ENCODE measurements around the gene ARHGEF4. TPM values are rescaled to one million over a fixed set of nuclear protein-coding genes. Genes with fewer than 3 reads are reported as not detected.

ARHGEF4 gene
- total RNA-seq, 1 donor from 2014 or later = 74.8 TPM

DNA sequence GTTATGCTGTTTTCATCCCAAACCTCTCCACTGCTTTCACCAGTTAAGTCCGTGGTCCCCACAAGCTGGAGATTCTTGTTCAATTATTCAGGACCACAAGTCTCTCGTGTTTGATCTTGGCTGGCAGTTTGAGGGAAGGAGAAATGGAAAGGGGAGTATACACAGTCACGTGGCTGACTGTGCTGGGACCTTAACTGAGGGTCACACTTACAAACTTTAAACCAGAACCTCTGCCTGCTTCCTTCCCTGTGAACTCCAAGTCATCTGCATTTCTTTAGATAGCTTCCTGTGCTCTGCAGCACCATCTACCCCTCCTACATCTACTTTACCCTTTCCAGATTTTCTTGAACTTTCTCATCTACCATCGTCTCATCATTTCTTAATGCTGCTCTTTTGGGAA, 91.7 kb downstream of the ARHGEF4 start:
- no peak for FAIRE-seq
- DNase-seq (ENCODE audit: low read depth) = no peak
- Histone ChIP-seq H3K4me3 (ENCODE audit: low read depth, low read length) (no peak overlapping the region), H3K27me3 (ENCODE audit: control insufficient read depth, insufficient read depth, low read length) (no peaks in the 10 kb centered on the region), H3K36me3 (ENCODE audit: control insufficient read depth, insufficient read depth, low read length) (peaks cover 15% of the 10 kb centered on the region)
- TF ChIP-seq, protein P1, sequence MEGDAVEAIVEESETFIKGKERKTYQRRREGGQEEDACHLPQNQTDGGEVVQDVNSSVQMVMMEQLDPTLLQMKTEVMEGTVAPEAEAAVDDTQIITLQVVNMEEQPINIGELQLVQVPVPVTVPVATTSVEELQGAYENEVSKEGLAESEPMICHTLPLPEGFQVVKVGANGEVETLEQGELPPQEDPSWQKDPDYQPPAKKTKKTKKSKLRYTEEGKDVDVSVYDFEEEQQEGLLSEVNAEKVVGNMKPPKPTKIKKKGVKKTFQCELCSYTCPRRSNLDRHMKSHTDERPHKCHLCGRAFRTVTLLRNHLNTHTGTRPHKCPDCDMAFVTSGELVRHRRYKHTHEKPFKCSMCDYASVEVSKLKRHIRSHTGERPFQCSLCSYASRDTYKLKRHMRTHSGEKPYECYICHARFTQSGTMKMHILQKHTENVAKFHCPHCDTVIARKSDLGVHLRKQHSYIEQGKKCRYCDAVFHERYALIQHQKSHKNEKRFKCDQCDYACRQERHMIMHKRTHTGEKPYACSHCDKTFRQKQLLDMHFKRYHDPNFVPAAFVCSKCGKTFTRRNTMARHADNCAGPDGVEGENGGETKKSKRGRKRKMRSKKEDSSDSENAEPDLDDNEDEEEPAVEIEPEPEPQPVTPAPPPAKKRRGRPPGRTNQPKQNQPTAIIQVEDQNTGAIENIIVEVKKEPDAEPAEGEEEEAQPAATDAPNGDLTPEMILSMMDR (IDR thresholded peaks at IDR 0.05; ENCODE audit: insufficient read depth, low read length, severe bottlenecking) = no peak

GRCh38 chr2:130930740-130931659, 94.3 kb downstream of the ARHGEF4 start:
- DNase-seq (ENCODE audit: low read depth) (no peak), FAIRE-seq (no peak)
- Histone ChIP-seq H3K4me3 (ENCODE audit: low read depth, low read length) (no peak overlapping the region), H3K27me3 (ENCODE audit: control insufficient read depth, insufficient read depth, low read length) (no peaks in the 10 kb centered on the region), H3K36me3 (ENCODE audit: control insufficient read depth, insufficient read depth, low read length) (peaks cover 14% of the 10 kb centered on the region)
- TF ChIP-seq, protein P1 (IDR thresholded peaks at IDR 0.05; ENCODE audit: insufficient read depth, low read length, severe bottlenecking) = no peak

GRCh38 chr2:130933501-130933900, 96.8 kb downstream of the ARHGEF4 start:
- FAIRE-seq (no peak), DNase-seq (ENCODE audit: low read depth) (no peak)
- no peak overlapping the region for H3K4me3 ChIP-seq (ENCODE audit: low read depth, low read length)
- H3K27me3 ChIP-seq (ENCODE audit: control insufficient read depth, insufficient read depth, low read length) = no peaks in the 10 kb centered on the region
- peaks cover 11% of the 10 kb centered on the region for H3K36me3 ChIP-seq (ENCODE audit: control insufficient read depth, insufficient read depth, low read length)
- TF ChIP-seq, protein P1 (IDR thresholded peaks at IDR 0.05; ENCODE audit: insufficient read depth, low read length, severe bottlenecking) = no peak

DNA sequence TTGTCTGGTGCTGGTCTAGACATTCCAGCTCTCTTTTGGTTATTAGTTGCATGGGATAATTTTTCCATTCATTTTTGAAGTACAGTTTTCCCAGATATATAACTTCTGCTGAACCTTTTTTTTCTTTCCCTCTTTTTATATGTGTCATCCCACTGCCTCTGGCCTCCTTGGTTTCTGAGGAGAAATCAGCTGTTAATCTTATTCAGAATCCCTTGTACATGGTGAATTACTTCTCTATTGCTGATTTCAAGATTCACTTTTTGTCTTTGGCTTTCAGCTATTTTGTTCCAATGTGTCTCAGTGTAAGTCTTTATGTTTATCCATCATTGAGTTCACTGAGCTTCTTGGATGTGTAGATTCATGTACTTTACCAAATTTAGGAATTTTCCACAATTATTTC, 99.7 kb downstream of the ARHGEF4 start:
- Histone ChIP-seq H3K4me3 (ENCODE audit: low read depth, low read length) (no peak overlapping the region), H3K36me3 (ENCODE audit: control insufficient read depth, insufficient read depth, low read length) (peaks cover under 1% of the 10 kb centered on the region), H3K27me3 (ENCODE audit: control insufficient read depth, insufficient read depth, low read length) (no peaks in the 10 kb centered on the region)
- TF ChIP-seq, protein P1 (IDR thresholded peaks at IDR 0.05; ENCODE audit: insufficient read depth, low read length, severe bottlenecking) = no peak
- FAIRE-seq (no peak), DNase-seq (ENCODE audit: low read depth) (no peak)

- H3K4me3 ChIP-seq (ENCODE audit: low read depth, low read length) = no peak overlapping the region
- FAIRE-seq (no peak), DNase-seq (ENCODE audit: low read depth) (no peak)
- H3K27me3 ChIP-seq (ENCODE audit: control insufficient read depth, insufficient read depth, low read length) = no peaks in the 10 kb centered on the region
- TF ChIP-seq, protein P1 (IDR thresholded peaks at IDR 0.05; ENCODE audit: insufficient read depth, low read length, severe bottlenecking) = no peak
- peaks cover 14% of the 10 kb centered on the region for H3K36me3 ChIP-seq (ENCODE audit: control insufficient read depth, insufficient read depth, low read length)
Measured at GRCh38 chr2:130947967-130948366, 111.3 kb downstream of the ARHGEF4 start.
